COR-L47 (cell line): ENCODE data around the gene ZNF644.
"Not testable (repeated sequence)": the region's sequence is repeated elsewhere in the genome, so short reads cannot be mapped to it uniquely, and the experiment has no call there.

Experiments
- DNase-seq: peaks from one replicate; lab custom pipeline; 2025; lab: John Stamatoyannopoulos, UW

ZNF644 gene

DNA sequence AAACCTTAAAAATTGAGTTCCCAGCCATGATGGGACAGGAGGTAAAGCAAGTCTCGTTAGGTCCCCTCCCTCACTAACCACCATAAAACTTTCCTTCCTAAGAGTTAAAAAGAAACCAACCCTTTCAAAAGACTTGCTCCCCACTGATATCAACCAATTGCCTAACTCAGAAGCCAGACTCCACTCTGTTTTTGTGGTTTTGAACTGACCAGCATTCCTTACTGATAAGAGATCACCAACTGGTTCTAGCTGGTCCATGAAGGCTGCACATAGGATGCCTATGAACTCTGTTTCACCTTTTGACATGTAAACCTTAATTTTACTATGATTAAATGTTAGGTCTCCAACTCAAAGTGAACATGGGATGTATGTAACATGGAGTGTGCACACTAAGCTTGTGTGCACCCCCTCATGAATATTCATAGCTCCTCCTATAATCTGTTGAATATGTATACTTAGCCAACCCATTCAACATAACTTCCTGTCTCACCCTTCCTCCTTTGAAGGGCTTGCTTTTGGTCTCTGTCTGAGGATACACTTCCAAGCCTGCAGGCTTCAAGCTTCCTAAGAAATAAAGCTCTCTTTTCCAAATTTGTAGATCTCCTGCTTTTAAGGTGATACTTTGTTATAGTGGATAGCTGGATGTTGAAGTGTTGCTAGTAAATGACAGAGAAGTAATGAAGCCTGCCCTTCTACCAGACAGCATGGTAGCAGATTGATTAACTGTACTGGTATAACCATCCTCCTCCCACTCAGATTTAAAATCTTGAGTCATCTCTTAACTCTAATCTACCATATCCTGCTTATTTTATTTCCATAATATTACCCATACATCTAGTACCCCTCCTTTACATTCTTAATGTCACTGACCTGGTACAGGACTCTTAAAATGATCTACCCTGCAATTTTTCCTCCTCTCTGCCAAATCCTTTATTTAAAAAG, 95.6 kb downstream of the ZNF644 start:
- DNase-seq: no peak

DNA sequence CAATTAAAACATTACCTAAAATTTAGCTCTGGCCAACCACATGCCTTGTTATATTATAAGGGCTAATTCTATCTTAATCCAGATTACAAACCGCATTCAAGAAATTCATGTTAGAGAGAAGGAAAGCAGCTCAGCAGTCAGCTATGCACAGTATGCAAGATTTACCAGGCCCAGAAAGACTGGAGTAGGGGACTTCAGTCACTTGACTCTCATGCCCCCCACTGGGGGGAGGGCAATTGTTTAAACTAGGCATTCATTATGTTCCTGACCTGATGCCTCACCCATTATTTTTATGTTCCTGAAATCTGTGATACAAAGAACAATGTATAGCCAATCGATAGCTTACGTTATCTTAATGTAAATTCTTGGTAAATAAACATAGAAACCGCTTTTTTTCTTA, 96.9 kb downstream of the ZNF644 start:
- DNase-seq: no peak

DNA sequence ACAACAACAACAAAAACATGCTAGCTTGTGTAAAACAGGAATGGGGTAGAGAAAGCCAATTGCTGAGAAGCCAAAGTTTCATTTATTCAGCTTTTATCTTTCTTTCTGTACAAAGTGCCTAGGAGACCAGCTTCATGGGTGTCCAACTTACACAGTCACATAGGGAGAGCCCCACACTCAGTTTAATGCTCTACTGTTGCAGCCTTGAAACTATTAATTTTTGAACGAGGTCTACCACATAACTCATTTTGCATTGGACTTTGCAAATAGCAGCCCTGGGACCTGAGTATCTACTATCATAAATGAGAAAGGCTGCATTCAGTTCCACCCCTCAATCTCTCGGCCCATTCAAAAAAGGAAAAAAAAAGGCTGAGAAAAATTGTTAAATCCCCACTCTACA, 98.8 kb downstream of the ZNF644 start:
- DNase-seq: no peak

DNA sequence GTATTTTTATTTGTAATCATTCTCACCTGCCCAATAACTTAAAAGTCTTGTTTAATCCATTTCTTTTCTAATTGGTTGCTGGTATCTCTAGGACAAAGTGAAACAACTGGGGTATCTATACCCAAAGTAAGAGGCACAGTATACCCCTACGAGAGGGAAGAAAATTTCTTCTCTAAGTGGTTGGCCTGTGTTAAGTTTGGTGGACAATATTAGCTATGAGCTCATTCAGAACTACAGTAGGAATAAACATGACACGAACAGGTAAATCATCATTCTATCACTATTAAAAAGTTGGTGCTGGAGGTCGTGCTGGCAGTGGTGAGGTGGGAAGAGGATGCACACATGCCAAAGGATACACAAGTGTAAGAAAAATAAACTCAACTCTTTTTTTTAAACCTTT, 99.6 kb downstream of the ZNF644 start:
- no peak for DNase-seq

DNA sequence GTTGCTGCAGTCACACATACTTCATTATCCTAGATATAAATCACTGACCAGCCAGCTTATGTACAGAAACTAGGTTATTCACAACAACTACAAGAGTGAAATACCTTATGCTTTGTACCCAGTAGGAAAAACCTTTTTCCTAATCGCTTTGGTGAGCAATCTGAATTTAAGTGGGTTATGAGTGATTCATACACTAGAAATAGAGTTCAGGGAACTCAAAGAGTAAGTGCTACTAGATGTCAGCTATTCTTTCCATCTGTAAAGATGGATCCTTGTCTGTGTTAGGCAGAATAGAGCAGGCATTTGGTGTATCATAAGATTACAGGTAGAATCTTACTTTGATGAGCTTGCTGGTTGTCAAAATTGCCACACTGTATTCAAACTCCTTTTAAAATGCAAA, 101.9 kb downstream of the ZNF644 start:
- no peak for DNase-seq

GRCh38 chr1:90919190-90919719, 102.6 kb downstream of the ZNF644 start:
- DNase-seq: no peak

DNA sequence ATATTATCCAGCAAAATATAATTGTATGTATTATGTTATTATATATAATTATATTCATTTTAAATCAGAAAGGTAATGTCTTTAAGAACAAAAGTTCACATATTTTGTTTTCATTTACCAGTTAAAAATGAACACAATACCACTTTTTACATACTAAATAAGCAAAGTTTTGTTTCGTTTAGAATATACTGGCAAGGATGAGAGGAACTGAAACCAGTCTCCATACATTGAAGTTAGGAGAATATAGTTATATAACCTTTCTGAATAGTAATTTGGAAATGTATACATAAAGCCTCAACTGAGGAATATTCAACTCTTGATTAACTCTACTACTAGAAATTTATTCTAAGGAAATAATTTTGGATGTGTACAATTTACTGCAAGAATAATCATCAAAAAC, 110.5 kb downstream of the ZNF644 start:
- DNase-seq: no peak

GRCh38 chr1:90902672-90903071, 119.2 kb downstream of the ZNF644 start:
- DNase-seq: no peak

DNA sequence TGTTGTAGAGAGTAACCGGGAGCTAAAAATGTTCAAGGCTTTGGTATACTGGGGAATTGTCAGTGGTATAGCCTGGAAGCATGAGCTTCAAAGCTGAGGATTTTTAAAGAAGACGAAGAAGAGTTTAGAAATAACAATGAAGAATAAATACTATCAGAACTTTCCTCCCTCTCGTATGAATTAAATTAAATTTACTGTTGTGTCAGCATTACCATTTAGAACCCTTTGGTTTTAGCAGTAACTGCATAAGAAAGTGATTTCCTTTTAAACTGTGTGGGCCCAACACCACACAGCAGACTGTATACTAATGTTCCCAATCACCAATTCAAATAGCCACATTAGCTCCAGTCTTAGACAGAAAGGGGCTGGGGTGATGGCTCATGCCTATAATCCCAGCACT, 122.6 kb downstream of the ZNF644 start:
- DNase-seq: no peak

- not testable (repeated sequence) for DNase-seq
These were observed 128.2 kb downstream of the ZNF644 start for GRCh38 chr1:90893679-90894078.

DNA sequence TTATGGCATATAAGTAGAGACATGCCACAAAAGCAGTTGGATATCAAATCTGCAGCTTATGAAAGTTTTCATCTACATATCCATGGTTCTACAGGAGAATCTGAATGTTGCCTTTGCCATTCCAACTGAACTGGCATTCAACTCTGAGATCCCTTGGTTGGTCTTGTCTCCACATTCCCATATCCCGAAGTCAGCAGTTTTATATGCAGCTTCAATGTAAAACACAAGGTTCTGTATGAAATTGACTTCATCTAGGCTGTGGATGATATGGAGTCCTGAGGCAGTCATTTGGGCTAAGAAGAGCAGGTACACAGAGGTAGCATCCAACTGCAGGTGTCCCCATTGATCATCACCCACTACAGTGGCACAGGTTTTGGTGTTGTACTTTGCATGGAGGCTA, 129.0 kb downstream of the ZNF644 start:
- not testable (repeated sequence) for DNase-seq

DNA sequence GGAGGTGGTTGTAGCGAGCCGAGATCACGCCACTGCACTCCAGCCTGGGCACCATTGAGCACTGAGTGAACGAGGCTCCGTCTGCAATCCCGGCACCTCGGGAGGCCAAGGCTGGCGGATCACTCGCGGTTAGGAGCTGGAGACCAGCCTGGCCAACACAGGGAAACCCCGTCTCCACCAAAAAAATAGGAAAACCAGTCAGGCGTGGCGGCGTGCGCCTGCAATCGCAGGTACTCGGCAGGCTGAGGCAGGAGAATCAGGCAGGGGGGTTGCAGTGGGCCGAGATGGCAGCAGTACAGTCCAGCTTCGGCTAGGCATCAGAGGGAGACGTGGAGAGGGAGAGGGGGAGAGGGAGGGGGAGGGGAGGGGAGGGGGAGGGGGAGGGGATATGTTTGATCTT, 129.6 kb downstream of the ZNF644 start:
- DNase-seq: not testable (repeated sequence)

DNA sequence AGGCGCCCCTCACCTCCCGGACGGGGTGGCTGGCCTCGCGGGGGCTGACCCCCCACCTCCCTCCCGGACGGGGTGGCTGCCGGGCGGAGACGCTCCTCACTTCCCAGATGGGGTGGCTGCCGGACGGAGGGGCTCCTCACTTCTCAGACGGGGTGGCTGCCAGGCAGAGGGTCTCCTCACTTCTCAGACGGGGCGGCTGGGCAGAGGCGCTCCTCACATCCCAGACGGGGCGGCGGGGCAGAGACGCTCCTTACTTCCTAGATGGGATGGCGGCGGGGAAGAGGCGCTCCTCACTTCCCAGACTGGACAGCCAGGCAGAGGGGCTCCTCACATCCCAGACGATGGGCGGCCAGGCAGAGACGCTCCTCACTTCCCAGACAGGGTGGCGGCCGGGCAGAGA, 130.1 kb downstream of the ZNF644 start:
- DNase-seq: not testable (repeated sequence)

DNA sequence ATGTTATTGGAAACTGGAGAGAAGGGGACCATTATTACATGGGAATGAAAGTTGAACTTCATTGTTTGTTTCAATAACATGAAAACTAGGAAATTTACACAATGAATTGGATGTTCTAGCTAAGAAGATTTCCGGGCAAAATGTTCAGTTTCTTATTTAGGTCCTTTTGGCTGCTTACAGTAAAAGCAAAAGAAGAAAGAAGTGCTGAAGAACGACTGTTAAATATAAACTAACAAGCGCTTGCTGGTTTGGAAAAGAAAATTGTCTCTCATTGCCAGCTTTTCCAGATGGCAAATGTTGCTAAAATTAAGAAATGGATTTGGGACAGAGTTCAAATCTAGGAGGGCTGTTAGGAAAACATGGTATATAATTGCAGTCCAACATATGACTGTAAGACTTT, 139.6 kb downstream of the ZNF644 start:
- DNase-seq: no peak

GRCh38 chr1:90881034-90881433, 140.8 kb downstream of the ZNF644 start:
- DNase-seq: no peak

DNA sequence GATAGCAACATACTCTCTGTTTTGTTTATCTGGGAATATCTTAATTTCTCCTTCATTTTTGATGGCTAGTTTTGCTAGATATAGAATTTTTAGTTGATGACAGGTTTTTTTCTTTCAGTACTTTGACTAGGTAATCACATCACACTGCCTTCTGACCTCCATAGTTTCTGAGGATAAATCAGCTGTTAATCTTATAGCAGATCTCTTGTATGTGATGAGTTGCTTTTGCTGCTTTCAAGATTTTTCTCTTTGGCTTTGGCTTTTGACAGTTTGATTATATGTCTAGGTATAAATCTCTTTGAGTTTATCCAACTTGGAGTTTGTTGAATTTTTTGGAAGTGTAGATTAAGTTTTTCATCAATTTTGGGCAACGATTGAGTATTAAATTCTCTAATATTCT, 142.6 kb downstream of the ZNF644 start:
- DNase-seq: no peak

- no peak for DNase-seq
These were observed 145.7 kb downstream of the ZNF644 start for GRCh38 chr1:90876101-90876500.
